HUES6 (cell line): ENCODE measurements around the gene SPATA13.

ENCODE experiments used
- H3K27ac ChIP-seq: 2 replicates; pipeline ENCODE4 v1.7.0; 2013; ENCODE audit warnings: low read depth, mild to moderate bottlenecking, low read length, inconsistent platforms
- H3K27me3 ChIP-seq: 2 replicates; pipeline ENCODE4 v1.6.1; 2013; ENCODE audit warnings: low read length; ENCODE audit not compliant: control insufficient read depth, insufficient read depth
- H3K36me3 ChIP-seq: 2 replicates; pipeline ENCODE4 v1.6.1; 2013; ENCODE audit warnings: low read length; ENCODE audit not compliant: control insufficient read depth, insufficient read depth
- H3K4me1 ChIP-seq: 2 replicates; pipeline ENCODE4 v1.6.1; 2013; ENCODE audit warnings: low read length; ENCODE audit not compliant: control insufficient read depth, insufficient read depth
- H3K4me3 ChIP-seq: 2 replicates; pipeline ENCODE4 v1.5.1; 2013; ENCODE audit warnings: low read depth, low read length
- H3K9ac ChIP-seq: one replicate; pipeline ENCODE4 v1.6.1; 2013; ENCODE audit warnings: mild to moderate bottlenecking, low read length
- H3K9me3 ChIP-seq: 2 replicates; pipeline ENCODE4 v1.6.1; 2013; ENCODE audit warnings: low read depth, low read length; ENCODE audit not compliant: control insufficient read depth, insufficient read depth

Gene SPATA13

GRCh38 chr13:24281188-24282008 is 120.9 kb downstream of the SPATA13 start:
- Histone ChIP-seq H3K27ac (no peak overlapping the region), H3K4me3 (no peak overlapping the region), H3K9ac (no peak overlapping the region), H3K9me3 (no peaks in the 10 kb centered on the region), H3K36me3 (peaks cover 27% of the 10 kb centered on the region), H3K27me3 (no peaks in the 10 kb centered on the region), H3K4me1 (no peaks in the 10 kb centered on the region)

GRCh38 chr13:24282256-24282655 is 121.7 kb downstream of the SPATA13 start:
- H3K27ac ChIP-seq = no peak overlapping the region

GRCh38 chr13:24284889-24285565 is 124.5 kb downstream of the SPATA13 start:
- Histone ChIP-seq H3K4me1 (no peaks in the 10 kb centered on the region), H3K4me3 (no peak overlapping the region), H3K27me3 (no peaks in the 10 kb centered on the region), H3K9me3 (no peaks in the 10 kb centered on the region), H3K9ac (no peak overlapping the region), H3K36me3 (peaks cover 60% of the 10 kb centered on the region), H3K27ac (no peak overlapping the region)

More at GRCh38 chr13:24282256-24282655, 121.7 kb downstream of the SPATA13 start:
- H3K9ac ChIP-seq = no peak overlapping the region
- H3K27me3 ChIP-seq = no peaks in the 10 kb centered on the region
- no peaks in the 10 kb centered on the region for H3K4me1 ChIP-seq
- no peaks in the 10 kb centered on the region for H3K9me3 ChIP-seq
- H3K4me3 ChIP-seq = no peak overlapping the region
- H3K36me3 ChIP-seq = peaks cover 34% of the 10 kb centered on the region

- Histone ChIP-seq H3K36me3 (peaks cover 74% of the 10 kb centered on the region), H3K27me3 (no peaks in the 10 kb centered on the region), H3K9ac (no peak overlapping the region), H3K27ac (no peak overlapping the region), H3K4me1 (no peaks in the 10 kb centered on the region), H3K9me3 (no peaks in the 10 kb centered on the region), H3K4me3 (no peak overlapping the region)
Observed at GRCh38 chr13:24286624-24287023, 126.1 kb downstream of the SPATA13 start.

- H3K27me3 ChIP-seq = no peaks in the 10 kb centered on the region
- H3K36me3 ChIP-seq = peaks cover 78% of the 10 kb centered on the region
- no peak overlapping the region for H3K9ac ChIP-seq
- H3K4me1 ChIP-seq = no peaks in the 10 kb centered on the region
- no peak overlapping the region for H3K27ac ChIP-seq
- H3K9me3 ChIP-seq = no peaks in the 10 kb centered on the region
- H3K4me3 ChIP-seq = no peak overlapping the region
Observed at GRCh38 chr13:24287748-24288287, 127.3 kb downstream of the SPATA13 start.

- Histone ChIP-seq H3K9ac (no peak overlapping the region), H3K9me3 (no peaks in the 10 kb centered on the region), H3K36me3 (peaks cover 77% of the 10 kb centered on the region), H3K4me1 (no peaks in the 10 kb centered on the region), H3K27ac (no peak overlapping the region), H3K4me3 (no peak overlapping the region), H3K27me3 (no peaks in the 10 kb centered on the region)
Observed at GRCh38 chr13:24288870-24289269, 128.3 kb downstream of the SPATA13 start.

GRCh38 chr13:24290280-24290932 is 129.9 kb downstream of the SPATA13 start:
- Histone ChIP-seq H3K4me1 (no peaks in the 10 kb centered on the region), H3K9ac (no peak overlapping the region), H3K9me3 (no peaks in the 10 kb centered on the region), H3K4me3 (no peak overlapping the region), H3K27me3 (no peaks in the 10 kb centered on the region), H3K27ac (no peak overlapping the region), H3K36me3 (peaks cover 81% of the 10 kb centered on the region)

- H3K4me1 ChIP-seq = no peaks in the 10 kb centered on the region
- no peaks in the 10 kb centered on the region for H3K27me3 ChIP-seq
- H3K9ac ChIP-seq = no peak overlapping the region
- no peaks in the 10 kb centered on the region for H3K9me3 ChIP-seq
- H3K4me3 ChIP-seq = no peak overlapping the region
- H3K27ac ChIP-seq = no peak overlapping the region
- H3K36me3 ChIP-seq = peaks cover 80% of the 10 kb centered on the region
Observed at GRCh38 chr13:24292481-24292880, 132.0 kb downstream of the SPATA13 start.

- no peaks in the 10 kb centered on the region for H3K9me3 ChIP-seq
- no peaks in the 10 kb centered on the region for H3K4me1 ChIP-seq
- no peak overlapping the region for H3K27ac ChIP-seq
- H3K27me3 ChIP-seq = no peaks in the 10 kb centered on the region
- peaks cover 81% of the 10 kb centered on the region for H3K36me3 ChIP-seq
- no peak overlapping the region for H3K4me3 ChIP-seq
- no peak overlapping the region for H3K9ac ChIP-seq
Observed at GRCh38 chr13:24293746-24294145, 133.2 kb downstream of the SPATA13 start.

- Histone ChIP-seq H3K27me3 (no peaks in the 10 kb centered on the region), H3K4me1 (no peaks in the 10 kb centered on the region), H3K9ac (no peak overlapping the region), H3K9me3 (no peaks in the 10 kb centered on the region), H3K27ac (no peak overlapping the region), H3K36me3 (peaks cover 86% of the 10 kb centered on the region), H3K4me3 (no peak overlapping the region)
Observed at GRCh38 chr13:24299488-24300114, 139.1 kb downstream of the SPATA13 start.
